Neural cell (in vitro differentiated cells): ENCODE data around the gene HS1BP3.

ENCODE experiments used
- EP300 ChIP-seq: fragments of 450-650 bp; conservative IDR thresholded peaks from 2 replicates; pipeline ENCODE4 v1.6.1; 2014; ENCODE audit warnings: antibody characterized with exemption, mild to moderate bottlenecking, moderate library complexity; ENCODE audit not compliant: poor library complexity, severe bottlenecking
- EZH2 ChIP-seq: fragments of 200-600, 300-800 bp; shearing (Covaris generic), sonication (generic); IDR thresholded peaks from 2 replicates; pipeline ENCODE4 v1.6.1; 2014; ENCODE audit warnings: antibody characterized with exemption, low read length, borderline replicate concordance, mild to moderate bottlenecking; ENCODE audit not compliant: insufficient read depth, poor library complexity, severe bottlenecking
- MXI1 ChIP-seq: fragments of 450-650 bp; conservative IDR thresholded peaks from 2 replicates; pipeline ENCODE4 v1.6.1; 2014; ENCODE audit warnings: antibody characterized with exemption, mild to moderate bottlenecking; ENCODE audit not compliant: poor library complexity, severe bottlenecking
- RAD21 ChIP-seq: fragments of 450-650 bp; conservative IDR thresholded peaks from 2 replicates; pipeline ENCODE4 v1.6.1; 2014; ENCODE audit warnings: antibody characterized with exemption, mild to moderate bottlenecking, moderate library complexity
- SMC3 ChIP-seq: fragments of 450-650 bp; conservative IDR thresholded peaks from 2 replicates; pipeline ENCODE4 v1.6.1; 2014; ENCODE audit warnings: antibody characterized with exemption, mild to moderate bottlenecking, moderate library complexity; ENCODE audit not compliant: poor library complexity
- TAF1 ChIP-seq: IDR thresholded peaks from 2 replicates; pipeline ENCODE4 v1.6.1; 2012; ENCODE audit warnings: low read depth
- TF ChIP-seq, protein P1 (sequence below): fragments of 450-650 bp; IDR thresholded peaks from 2 replicates; pipeline ENCODE4 v1.5.1; 2014; ENCODE audit warnings: antibody characterized with exemption, mild to moderate bottlenecking, moderate library complexity; ENCODE audit not compliant: poor library complexity, severe bottlenecking
- TF ChIP-seq, protein P2 (sequence below): IDR thresholded peaks from 2 replicates; pipeline ENCODE4 v1.6.1; 2012; ENCODE audit warnings: borderline replicate concordance

DNA sequence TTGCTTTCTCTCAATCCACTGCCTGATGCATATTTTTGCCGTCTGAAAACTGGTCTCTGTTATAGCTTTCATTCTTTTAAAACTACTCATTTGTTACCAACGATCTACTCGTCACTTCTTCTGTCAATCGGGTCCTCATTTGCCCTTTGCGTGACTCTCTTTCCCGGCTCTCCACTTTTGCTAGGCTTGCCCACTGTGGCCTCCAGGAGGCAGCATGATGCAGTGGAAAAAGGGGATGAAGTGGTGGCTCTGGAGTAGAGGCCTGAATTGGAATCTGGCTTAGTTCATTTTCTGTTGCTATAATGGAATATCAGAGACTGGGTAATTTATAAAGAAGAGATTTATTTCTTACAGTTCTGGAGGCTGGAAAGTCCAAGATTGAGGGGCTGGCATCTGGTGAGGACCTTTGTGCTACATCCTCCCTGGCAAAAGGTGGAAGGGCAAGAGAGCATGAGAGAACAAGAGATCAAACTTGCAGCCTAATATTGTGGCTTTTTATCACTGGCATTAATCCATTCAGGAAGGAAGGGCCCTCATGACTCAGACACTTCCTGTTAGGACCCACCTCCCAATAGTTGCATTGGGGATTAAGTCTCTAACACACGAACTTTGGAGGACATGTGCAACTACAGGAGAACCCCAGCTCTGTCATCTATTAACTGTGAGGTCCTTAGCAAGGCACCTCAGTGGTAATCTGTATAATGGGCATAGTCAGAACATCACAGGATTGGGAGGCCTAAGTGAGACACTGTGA lies 31.4 kb upstream of the HS1BP3 start:
- peak; percentile 24 for TF ChIP-seq RAD21
- TF ChIP-seq, protein P1, sequence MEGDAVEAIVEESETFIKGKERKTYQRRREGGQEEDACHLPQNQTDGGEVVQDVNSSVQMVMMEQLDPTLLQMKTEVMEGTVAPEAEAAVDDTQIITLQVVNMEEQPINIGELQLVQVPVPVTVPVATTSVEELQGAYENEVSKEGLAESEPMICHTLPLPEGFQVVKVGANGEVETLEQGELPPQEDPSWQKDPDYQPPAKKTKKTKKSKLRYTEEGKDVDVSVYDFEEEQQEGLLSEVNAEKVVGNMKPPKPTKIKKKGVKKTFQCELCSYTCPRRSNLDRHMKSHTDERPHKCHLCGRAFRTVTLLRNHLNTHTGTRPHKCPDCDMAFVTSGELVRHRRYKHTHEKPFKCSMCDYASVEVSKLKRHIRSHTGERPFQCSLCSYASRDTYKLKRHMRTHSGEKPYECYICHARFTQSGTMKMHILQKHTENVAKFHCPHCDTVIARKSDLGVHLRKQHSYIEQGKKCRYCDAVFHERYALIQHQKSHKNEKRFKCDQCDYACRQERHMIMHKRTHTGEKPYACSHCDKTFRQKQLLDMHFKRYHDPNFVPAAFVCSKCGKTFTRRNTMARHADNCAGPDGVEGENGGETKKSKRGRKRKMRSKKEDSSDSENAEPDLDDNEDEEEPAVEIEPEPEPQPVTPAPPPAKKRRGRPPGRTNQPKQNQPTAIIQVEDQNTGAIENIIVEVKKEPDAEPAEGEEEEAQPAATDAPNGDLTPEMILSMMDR, result peak; percentile 28
- TF ChIP-seq SMC3, result no peak
- no peak for TF ChIP-seq EZH2
- TF ChIP-seq, protein P2, sequence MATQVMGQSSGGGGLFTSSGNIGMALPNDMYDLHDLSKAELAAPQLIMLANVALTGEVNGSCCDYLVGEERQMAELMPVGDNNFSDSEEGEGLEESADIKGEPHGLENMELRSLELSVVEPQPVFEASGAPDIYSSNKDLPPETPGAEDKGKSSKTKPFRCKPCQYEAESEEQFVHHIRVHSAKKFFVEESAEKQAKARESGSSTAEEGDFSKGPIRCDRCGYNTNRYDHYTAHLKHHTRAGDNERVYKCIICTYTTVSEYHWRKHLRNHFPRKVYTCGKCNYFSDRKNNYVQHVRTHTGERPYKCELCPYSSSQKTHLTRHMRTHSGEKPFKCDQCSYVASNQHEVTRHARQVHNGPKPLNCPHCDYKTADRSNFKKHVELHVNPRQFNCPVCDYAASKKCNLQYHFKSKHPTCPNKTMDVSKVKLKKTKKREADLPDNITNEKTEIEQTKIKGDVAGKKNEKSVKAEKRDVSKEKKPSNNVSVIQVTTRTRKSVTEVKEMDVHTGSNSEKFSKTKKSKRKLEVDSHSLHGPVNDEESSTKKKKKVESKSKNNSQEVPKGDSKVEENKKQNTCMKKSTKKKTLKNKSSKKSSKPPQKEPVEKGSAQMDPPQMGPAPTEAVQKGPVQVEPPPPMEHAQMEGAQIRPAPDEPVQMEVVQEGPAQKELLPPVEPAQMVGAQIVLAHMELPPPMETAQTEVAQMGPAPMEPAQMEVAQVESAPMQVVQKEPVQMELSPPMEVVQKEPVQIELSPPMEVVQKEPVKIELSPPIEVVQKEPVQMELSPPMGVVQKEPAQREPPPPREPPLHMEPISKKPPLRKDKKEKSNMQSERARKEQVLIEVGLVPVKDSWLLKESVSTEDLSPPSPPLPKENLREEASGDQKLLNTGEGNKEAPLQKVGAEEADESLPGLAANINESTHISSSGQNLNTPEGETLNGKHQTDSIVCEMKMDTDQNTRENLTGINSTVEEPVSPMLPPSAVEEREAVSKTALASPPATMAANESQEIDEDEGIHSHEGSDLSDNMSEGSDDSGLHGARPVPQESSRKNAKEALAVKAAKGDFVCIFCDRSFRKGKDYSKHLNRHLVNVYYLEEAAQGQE, result no peak
- TF ChIP-seq EP300, result no peak
- no peak for TF ChIP-seq TAF1
- no peak for TF ChIP-seq MXI1
